ENCODE data around the gene MKI67.
"Not testable (repeated sequence)": the region's sequence is repeated elsewhere in the genome, so short reads cannot be mapped to it uniquely, and the experiment has no call there.

MKI67 gene, protein sequence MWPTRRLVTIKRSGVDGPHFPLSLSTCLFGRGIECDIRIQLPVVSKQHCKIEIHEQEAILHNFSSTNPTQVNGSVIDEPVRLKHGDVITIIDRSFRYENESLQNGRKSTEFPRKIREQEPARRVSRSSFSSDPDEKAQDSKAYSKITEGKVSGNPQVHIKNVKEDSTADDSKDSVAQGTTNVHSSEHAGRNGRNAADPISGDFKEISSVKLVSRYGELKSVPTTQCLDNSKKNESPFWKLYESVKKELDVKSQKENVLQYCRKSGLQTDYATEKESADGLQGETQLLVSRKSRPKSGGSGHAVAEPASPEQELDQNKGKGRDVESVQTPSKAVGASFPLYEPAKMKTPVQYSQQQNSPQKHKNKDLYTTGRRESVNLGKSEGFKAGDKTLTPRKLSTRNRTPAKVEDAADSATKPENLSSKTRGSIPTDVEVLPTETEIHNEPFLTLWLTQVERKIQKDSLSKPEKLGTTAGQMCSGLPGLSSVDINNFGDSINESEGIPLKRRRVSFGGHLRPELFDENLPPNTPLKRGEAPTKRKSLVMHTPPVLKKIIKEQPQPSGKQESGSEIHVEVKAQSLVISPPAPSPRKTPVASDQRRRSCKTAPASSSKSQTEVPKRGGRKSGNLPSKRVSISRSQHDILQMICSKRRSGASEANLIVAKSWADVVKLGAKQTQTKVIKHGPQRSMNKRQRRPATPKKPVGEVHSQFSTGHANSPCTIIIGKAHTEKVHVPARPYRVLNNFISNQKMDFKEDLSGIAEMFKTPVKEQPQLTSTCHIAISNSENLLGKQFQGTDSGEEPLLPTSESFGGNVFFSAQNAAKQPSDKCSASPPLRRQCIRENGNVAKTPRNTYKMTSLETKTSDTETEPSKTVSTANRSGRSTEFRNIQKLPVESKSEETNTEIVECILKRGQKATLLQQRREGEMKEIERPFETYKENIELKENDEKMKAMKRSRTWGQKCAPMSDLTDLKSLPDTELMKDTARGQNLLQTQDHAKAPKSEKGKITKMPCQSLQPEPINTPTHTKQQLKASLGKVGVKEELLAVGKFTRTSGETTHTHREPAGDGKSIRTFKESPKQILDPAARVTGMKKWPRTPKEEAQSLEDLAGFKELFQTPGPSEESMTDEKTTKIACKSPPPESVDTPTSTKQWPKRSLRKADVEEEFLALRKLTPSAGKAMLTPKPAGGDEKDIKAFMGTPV (N-terminal part only)

DNA sequence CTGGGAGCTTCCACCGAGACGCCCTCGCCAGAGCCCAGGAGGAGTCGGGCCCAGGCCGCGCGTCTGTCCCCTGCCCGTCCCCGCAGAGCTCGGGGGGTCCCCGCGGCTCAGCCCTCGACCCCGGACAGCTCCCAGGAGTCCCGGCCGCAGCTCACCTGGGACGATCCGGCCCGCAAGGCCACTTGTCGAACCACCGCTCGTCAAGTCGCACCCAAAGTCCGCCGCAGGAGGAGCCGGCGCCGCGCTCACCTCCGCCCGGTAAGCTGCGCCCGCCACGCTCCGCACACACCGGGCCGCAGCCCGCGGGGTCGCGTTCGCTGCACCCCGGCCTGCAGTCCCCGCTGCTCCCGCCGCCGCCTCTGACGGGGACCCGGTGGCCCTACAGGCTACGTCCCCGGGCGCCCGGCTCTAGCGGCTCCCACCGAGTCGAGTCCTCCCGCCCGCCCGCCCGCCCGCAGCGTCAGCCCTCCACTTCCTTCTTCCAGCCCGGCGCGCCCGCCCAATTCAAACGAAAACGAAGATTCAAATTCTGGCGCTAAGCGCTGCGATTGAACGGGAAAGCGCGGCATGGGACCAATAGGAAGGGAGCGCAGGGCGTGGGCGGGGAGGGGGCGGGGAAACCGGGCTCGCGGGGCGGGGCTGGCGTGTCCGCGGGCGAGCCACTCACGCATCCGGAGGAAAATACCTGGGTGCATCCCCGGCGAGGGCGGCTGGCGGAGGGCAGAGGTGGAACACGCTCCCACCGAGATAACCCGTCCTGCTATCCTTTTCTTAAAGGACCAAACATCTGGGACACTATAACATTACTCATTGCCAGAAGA, at the start of gene MKI67:
Gene MKI67 (minus strand): TSS at position 480 of the 821 bp plus-strand sequence. CDS start 756 bp downstream, outside the sequence.
- DNase-seq = peak; percentile 94

DNA sequence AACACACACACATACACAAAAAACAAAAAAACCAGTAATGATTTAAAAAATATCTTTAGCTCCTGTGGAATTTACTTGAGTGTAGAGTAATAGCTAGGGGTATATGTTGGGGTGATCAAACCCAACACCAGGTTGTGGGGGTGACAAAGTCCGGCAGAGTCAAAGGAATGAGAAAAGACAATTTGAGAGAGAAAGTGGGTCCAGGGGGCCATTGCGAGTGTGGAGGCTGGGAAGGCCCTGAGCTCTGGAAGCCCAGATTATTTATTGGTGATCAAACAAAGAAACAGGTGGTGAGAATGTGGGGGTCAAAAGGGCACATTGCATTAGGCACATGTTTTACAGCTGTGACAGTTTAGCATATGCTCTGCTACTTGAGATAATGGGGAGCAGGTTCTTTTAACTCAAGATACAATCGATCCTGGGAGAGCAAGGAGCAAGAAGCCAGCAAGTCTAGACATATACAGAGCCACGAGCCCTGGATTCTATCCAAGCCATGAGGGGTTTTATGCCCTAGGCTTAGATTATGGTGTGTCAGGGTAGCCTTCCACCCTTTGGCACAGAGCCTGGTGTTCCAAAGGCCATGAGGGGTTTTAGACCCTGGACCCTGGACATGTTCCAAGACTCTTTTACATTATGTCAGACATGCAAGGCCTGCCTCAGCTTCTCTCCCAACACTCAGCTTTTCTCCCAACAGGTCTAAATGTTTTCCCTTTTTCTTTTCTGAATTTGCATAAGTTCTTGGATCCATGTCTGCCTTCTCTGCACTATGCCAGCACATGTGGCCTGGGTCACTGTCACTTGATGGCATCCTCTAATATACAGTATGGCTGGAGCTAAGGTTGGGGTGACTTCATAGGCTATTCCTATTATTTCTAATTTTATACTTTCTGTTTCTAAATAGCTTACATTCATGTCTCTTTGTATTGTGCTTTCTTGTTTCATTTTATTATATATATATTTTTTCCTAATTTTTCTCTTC, 48.6 kb upstream of the MKI67 start:
- DNase-seq = no peak

DNA sequence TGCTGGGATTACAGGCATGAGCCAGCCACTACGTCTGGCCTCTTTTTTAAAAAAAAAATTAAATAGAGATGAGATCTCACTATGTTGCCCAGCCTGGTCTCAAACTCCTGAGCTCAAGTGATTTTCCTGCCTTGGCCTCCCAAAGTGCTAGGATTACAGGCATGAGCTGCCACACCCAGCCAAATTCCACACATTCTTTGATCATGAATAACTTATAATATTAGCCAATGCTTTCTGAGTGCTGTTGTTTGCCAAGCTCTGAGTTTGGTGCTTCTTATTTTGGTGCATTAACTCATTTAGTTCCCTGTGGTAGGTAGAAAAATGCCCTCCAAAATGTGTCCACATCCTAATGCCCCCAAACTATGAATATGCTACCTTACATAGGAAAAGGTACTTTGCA, 47.2 kb upstream of the MKI67 start:
- no peak for DNase-seq

DNA sequence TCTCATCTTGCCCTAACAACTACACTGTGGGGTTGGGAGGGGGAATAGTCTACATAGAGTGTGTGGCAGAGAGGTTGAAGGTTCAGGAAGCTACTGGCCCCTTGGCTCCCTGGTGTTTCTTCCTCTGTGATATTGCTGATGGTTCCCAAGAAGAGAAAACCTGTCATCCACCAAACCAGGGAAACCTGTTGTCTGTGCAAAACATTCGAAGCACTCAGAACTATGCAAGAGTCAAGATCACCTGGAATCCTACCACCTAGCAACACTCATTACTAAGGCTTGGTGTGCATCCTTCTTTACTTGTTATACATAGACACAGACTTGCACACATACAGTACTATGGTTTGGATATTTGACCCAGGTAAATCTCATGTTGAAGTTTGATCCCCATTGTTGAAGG, 46.5 kb upstream of the MKI67 start:
- no peak for DNase-seq

DNA sequence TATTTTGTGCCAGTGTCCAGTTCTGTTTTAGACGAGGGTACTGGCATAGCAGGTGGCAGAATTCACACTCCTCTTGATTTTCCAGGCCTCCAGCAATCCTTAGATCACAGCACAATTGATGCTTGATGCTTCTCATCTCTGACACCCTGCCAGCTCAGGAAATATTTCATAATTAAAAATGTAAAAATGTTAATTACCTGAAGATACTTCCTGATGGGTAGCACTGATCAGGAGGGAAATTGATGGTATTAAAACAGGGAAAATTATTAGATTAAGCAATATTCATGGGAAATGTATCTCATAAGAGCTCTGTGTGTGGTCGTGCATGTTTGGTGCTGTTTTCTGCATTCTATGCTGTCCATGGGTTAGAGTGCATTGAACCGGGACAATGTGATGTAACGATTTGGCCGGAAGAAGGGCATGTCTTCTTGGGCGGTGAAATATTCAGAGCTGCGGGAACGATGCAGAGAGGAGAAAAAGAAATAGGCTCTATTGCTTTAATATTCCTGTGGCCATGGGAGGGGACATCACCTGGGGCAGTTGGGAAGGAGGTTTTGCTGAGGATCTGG, 43.7 kb upstream of the MKI67 start:
- DNase-seq = no peak

DNA sequence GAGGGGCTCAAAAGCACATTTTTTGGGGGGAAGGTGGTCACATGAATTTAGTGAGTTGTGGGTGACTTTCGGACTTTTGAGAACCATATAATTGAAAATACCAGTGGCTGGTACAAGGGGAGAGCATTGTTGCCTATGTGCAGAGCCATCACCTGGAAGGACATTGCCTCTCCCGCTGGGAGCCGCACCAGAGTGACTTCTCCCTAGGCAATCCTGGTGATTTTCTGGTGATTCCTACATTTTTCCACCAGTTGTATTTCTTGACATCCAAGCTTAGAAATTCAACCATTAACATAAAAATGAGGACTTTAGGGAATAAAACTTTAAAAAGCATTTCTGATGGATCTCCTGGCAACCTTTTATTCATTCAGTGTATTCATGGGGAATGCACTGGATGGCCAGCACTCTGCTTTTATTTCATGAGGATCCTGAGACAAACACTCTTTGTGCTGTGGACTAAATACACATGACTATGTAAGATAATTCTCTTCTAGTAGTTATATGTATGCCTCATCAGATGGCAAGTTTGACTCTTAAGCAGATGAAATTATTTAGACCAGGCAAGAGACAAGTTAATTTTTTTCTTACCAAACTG, 41.8 kb upstream of the MKI67 start:
- DNase-seq = no peak

DNA sequence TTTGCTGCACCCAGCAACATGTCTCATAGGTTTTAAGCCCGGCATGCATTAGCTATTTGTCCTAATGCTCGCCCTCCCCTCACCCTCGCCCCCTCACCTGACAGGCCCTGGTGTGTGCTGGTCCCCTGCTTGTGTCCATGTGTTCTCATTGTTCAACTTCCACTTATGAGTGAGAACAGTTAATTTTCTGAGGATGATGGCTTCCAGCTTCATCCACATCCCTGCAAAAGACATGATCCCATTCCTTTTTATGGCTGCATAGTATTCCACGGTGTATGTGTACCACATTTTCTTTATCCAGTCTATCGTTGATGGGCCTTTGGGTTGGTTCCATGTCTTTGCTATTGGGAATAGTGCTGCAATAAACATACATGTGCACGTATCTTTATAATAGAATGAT, 40.9 kb upstream of the MKI67 start:
- not testable (repeated sequence) for DNase-seq

DNA sequence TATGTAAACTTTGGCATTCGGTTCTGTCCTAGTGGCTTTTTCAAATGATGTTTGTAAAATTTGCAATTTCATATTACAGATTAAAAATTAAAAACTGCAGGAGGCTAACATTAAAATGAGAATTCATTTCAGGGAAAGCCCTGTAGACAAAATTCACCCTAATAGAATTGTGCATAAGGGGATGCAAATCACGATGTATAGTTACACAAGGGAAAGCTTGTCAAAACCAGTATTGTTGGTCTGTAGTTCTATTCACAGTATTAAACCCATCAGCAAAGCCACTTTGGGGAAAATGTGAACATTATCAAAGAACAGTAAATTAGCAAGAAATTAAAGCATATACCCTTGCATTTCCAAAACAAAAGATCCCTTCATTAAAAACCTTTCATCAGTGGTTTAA, 39.9 kb upstream of the MKI67 start:
- DNase-seq = no peak

DNA sequence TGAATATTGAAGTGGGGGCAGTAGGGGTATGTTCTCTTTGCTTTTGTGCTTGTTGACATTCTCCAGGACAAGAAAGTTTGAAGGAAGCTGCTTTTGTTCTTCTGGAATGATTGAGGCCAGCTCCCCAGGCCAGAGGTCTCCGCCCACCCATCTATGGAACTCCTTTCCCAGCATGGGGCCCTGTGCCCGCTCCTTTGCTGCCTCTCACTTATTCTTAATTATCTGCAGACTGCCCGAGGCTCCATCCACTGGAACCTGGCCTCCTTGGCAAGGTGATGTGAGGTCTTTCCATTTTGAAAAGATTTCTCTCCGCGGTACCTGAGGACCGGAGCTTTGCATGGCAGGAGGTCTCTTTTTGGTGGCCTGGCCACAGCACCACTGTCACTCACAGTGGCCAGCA, 39.3 kb upstream of the MKI67 start:
- DNase-seq = no peak

DNA sequence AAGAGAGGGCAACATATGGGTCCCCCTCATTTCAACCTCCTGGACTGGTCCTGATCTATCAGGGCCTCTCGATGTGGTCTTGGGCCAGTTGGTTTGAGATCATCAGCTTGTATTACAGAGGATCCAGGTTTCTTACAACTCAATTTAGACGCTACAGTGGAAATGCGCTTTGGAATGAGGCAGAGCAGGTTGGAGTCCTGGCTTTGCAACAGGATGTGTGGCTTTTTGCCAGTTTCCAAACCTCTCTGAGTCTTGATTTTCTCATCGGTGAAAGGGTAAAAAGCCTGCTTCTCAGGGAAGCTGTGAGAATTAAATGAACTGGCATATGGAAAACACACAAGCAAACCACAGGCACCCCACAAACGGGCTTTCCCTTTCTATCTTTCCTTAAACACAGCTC, 37.5 kb upstream of the MKI67 start:
- DNase-seq = no peak

DNA sequence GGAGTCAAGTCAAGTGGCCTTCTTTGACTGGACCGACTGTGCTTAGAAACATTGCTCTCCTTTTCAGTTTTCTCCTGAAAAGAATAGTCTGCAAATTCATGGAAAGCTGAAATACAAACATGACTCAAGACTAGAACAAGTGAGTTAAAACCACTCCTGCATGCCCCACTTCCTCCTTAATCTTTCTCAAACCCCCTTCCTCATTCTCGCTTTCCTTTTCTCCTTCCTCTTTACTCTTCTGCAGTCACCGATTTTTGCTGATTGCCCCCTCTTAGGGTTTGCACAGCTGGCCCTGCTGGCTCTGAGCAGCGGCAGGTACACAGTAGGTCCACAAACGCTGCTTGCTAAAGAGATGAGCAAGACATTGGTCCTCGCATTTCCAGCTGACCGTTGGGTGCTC, 34.8 kb upstream of the MKI67 start:
- no peak for DNase-seq

DNA sequence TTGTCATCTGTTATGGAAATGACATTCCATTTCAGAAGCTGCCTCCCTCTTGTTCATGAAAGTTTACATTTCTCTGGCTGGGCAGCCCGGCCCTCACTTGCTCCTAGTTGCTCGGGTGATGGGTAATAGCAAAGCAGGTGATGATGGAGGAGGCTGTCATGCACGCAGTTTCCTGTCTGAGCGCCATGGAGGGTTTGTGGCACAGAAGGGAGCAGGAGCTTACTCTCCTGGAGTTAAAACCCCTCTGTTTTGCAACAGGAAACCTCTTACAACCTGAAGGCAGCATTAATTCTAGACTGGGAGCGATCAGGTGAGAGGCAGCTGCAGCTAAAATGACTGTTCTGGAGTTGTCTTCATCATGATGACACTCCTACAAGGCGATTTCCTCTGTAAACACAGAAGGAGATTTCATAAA, 34.1 kb upstream of the MKI67 start:
- peak; percentile 48 for DNase-seq

DNA sequence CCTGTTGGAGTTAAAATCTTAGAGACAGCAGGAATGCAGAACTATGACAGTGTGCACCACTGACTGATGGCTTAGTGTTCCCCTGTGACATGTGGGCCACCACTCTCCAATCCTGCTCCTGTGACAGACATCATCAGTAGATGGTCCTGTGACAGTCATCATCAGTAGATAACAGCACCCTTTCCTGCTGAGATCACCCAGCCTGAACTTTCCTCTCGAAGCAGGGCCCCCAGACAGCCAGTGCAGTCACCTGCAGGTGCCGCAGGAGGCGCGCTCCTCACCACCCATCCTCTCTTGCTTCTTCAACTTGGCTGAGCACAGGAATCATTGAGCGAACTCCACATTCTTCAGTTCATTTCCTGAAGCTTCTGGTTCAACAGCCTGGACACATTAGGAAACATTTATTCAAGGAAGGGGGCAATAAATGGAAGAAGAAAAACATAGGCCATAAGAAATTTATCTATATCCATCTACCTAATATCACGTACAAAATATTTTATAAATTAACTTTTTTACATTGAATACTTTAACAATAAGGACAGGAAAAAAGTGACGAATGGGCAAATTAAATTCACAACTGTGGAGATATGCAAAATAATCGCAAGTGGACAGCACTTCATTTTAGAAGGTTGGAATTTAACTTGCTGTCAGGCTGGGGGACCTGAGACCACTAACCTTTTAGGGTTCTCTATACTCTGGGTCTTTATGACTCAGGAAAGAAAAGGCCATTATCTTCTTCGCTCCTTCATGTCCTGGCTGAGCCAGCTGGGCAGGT, 32.0 kb upstream of the MKI67 start:
- DNase-seq = no peak

DNA sequence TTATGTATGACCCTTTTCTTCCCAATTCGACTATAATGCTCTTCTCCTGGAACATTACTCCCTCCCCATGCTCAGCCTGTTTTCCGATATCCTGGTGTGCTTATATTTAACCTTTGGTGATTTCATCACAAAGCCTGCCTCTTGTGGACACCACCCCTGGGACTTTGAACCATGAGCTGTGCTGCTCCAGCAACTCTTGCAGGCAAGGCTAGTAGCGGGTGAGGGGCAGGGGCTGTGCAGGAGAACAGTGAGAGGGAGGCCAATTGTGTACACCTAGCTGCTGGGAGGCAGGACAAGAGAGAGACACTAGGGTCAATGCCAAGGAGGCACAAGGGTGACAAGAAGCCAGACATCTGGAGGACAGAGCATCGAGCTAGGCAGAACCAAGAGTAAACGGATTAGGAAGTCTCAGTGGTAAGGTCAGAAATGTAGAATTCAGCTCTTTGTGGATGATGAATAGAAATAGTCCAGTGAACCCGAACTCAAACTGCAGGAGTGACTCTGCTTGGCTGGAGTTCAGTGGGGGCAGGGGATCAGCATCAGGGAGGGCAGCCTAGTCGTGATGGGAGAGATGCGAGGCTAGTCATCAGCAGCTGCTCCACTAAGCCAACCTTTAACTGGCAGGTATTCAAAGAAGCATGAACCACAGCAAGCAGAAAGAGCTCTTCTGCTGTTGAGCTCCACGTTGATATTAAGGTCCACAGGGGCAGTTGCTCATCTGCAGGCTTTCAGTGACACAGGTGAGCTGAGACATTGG, 31.0 kb upstream of the MKI67 start:
- DNase-seq = no peak

DNA sequence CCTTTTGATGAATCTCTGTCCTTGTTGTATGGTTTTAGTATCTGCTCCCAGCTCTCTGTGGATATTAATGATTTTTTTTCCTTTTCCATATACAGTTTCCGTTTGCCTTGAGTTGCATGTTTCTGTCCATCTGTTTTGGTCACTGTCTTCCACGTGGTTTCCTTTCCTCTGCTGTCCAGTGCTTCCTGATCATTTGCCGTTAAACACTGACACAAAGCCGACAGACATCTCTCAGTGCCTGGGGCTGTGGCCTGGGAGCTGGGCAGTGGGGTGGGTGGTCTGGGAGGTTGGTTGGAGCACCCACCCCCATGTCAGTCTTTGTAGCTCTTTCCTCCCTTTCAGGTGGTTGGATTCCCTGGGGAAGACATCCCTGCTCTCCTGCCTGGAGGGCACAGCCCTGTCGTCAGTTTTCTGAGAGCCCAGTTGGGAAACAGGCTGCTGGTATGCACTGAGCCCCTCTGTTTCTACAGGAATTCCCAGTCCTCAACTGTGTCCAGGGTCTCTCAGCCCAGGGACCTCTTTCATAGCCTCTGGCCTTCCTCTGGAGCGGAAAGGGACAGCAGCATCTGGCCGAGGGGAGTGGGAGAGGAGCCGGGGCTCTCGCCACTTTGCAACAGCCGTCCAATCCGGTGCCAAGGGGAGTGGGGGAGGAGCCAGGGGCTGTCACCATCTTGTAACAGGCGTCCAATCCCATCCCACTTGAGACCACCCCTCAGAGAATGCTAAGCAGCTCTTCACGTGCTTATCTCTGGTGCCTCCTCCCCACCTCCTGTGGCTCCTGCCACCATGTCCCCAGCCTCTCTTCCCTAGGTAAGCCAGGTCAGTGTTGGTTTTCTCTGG, 26.7 kb upstream of the MKI67 start:
- no peak for DNase-seq

DNA sequence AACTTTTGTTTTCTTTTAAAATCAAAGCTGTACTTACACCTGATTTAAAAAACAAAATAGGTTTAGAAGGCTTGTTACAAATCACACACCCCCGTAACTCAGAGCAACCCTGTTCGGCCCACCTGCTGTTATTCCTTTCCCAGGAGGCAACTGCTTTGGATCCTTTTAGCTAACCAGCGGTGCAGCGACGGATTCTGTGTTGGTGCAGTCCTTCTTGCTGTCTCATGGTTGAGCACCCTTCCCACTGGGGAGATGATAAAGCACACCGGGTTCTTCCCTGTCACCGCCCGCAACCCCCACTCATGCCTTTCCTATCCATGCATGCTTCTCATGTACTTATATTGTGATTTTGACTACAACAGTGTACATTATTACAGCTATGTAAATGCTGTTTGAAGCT, 24.8 kb upstream of the MKI67 start:
- DNase-seq = no peak

DNA sequence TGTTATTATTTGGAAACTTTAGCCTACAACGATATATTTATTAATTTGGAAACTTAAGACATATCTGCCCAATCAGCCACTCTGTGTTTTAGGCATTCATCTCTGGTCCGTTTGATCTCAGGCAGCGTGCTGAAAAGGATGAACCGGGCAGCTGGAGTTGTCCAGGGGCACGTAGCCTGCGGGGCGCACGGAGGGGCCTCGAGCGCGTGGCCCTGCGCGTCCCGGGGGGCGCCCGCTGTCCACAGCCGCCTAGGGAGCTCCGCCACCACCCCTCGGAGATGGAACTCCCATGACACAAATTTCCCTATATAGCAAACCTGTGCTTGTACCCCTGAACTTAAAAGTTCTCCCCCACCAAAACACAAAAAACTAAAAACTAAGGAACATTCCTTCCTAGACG, 24.3 kb upstream of the MKI67 start:
- no peak for DNase-seq

DNA sequence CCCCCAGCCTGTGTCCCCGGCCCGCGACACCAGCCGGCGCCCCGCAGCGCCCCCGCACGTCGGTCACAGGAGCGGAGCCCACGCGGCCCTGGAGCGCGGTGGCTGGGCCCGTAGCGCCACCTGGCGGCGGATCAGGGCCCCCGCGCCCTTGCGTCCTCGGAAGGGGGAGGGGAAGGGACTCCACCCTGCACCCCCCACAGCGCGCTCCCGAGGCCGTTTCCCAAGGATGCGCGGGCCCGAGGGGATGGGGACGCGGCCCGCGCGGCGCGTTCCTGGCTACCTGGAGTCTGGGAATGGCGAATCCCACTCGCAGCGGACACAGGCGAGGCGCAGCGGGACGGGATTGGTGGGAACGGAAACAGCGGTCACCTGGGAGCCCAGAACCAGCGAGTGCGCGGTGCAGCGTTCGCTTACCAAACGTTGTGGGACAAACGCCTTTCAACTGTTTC, 23.8 kb upstream of the MKI67 start:
- DNase-seq = peak; percentile 90
